DND-41 (cell line): ENCODE data around the gene TMBIM1.

Experiments used
- EZH2 ChIP-seq: IDR thresholded peaks from 3 replicates; pipeline ENCODE4 v1.6.1; 2012; ENCODE audit warnings: borderline replicate concordance, low read depth, mild to moderate bottlenecking, moderate library complexity, low read length, inconsistent platforms; ENCODE audit not compliant: severe bottlenecking
- TF ChIP-seq, protein P1 (sequence below): IDR thresholded peaks from 2 replicates; pipeline ENCODE4 v1.5.1; 2012; ENCODE audit warnings: borderline replicate concordance, low read length, moderate library complexity, mild to moderate bottlenecking; ENCODE audit not compliant: poor library complexity, severe bottlenecking; ENCODE audit errors: extremely low read depth

DNA sequence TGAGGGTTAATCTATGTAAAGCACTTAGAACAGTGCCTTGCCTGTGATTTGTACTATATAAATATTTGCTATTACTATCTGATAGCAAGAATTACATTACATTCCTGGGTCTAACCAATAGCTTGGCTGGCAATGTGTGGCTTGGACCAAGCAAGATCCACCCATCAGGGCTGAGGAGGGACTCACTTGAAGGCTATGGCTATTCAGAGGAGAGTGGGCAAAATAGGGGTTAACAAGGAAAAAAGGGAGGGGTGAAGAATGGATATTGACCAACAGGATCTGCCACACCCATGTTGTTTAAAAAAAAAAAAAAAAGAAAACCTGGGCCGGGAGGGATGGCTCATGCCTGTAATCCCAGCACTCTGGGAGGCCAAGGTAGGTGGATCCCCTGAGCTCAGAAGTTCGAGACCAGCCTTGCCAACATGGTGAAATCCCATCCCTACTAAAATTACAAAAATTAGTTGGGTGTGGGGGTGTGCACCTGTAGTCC, 20.0 kb upstream of the TMBIM1 start:
- TF ChIP-seq, protein P1, sequence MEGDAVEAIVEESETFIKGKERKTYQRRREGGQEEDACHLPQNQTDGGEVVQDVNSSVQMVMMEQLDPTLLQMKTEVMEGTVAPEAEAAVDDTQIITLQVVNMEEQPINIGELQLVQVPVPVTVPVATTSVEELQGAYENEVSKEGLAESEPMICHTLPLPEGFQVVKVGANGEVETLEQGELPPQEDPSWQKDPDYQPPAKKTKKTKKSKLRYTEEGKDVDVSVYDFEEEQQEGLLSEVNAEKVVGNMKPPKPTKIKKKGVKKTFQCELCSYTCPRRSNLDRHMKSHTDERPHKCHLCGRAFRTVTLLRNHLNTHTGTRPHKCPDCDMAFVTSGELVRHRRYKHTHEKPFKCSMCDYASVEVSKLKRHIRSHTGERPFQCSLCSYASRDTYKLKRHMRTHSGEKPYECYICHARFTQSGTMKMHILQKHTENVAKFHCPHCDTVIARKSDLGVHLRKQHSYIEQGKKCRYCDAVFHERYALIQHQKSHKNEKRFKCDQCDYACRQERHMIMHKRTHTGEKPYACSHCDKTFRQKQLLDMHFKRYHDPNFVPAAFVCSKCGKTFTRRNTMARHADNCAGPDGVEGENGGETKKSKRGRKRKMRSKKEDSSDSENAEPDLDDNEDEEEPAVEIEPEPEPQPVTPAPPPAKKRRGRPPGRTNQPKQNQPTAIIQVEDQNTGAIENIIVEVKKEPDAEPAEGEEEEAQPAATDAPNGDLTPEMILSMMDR: no peak
- no peak for TF ChIP-seq EZH2
